HEK293 (cell line): Measurements from ENCODE around the gene KIF9.

ENCODE experiments used
- CTCF ChIA-PET: fragments of 350-600 bp; formaldehyde crosslinking; extraction: SDS; loops from one replicate; lab custom pipeline; 2021; ENCODE audit warnings: antibody characterized with exemption; lab: Yijun Ruan, JAX
- POLR2A ChIA-PET: fragments of 300-600 bp; formaldehyde crosslinking; extraction: SDS; loops from one replicate; lab custom pipeline; 2020; ENCODE audit warnings: antibody characterized with exemption, inconsistent platforms; lab: Yijun Ruan, JAX
- H3K27ac ChIP-seq: fragments of 200-500 bp; sonication (Bioruptor generic); 2 replicates; pipeline ENCODE4 v1.5.1; 2014; ENCODE audit warnings: low read depth, low read length, control low read depth, inconsistent platforms; ENCODE audit errors: extremely low read depth
- H3K36me3 ChIP-seq, 2 experiments: fragments of 200-500 bp in 1 of 2; sonication (Bioruptor generic) in 1 of 2; 1 replicate in 1 of 2; 2 replicates in 1 of 2; pipeline ENCODE4 v1.5.1; 2014 to 2017; ENCODE audit warnings: inconsistent platforms in 2 of 2, low read length in 2 of 2; ENCODE audit not compliant: control insufficient read depth in 2 of 2, insufficient read depth in 1 of 2
- H3K4me1 ChIP-seq: fragments of 200-500 bp; sonication (Bioruptor generic); 2 replicates; pipeline ENCODE4 v1.5.1; 2014; ENCODE audit warnings: mild to moderate bottlenecking, low read length, inconsistent platforms; ENCODE audit not compliant: control insufficient read depth, insufficient read depth
- H3K4me3 ChIP-seq: 2 replicates; pipeline ENCODE4 v1.5.1; 2011; ENCODE audit warnings: low read depth, mild to moderate bottlenecking, control low read depth, low read length, moderate library complexity
- H3K9me3 ChIP-seq: fragments of 200-500 bp; sonication (Bioruptor generic); 2 replicates; pipeline ENCODE4 v1.5.1; 2014; ENCODE audit warnings: low read depth, low read length, inconsistent platforms; ENCODE audit not compliant: control insufficient read depth, insufficient read depth
- BCL11B ChIP-seq: fragments of 450-650 bp; formaldehyde crosslinking; IDR thresholded peaks from 2 replicates; pipeline ENCODE4 v1.5.1; 2016; ENCODE audit warnings: low read depth, missing biosample characterization, missing genetic modification characterization
- MZF1 ChIP-seq: fragments of 450-650 bp; formaldehyde crosslinking; IDR thresholded peaks from 2 replicates; pipeline ENCODE4 v1.5.1; 2017; ENCODE audit warnings: missing biosample characterization, missing genetic modification characterization, borderline replicate concordance
- PBX3 ChIP-seq: sonication (generic); formaldehyde crosslinking; IDR thresholded peaks from 2 replicates; pipeline ENCODE4 v1.8.1; 2022; ENCODE audit warnings: mild to moderate bottlenecking, moderate library complexity, missing genetic modification reagents
- ZNF133 ChIP-seq: fragments of 450-650 bp; formaldehyde crosslinking; IDR thresholded peaks from 2 replicates; pipeline ENCODE4 v1.5.1; 2016; ENCODE audit warnings: missing biosample characterization, missing genetic modification characterization
- ZNF2 ChIP-seq: fragments of 450-650 bp; formaldehyde crosslinking; IDR thresholded peaks from 2 replicates; pipeline ENCODE4 v1.5.1; 2016; ENCODE audit warnings: missing biosample characterization, missing genetic modification characterization
- ZNF280D ChIP-seq: fragments of 450-650 bp; formaldehyde crosslinking; IDR thresholded peaks from 2 replicates; pipeline ENCODE4 v1.5.1; 2016; ENCODE audit warnings: missing biosample characterization, missing genetic modification characterization
- ZNF639 ChIP-seq: fragments of 450-650 bp; formaldehyde crosslinking; IDR thresholded peaks from 2 replicates; pipeline ENCODE4 v1.5.1; 2016; ENCODE audit warnings: missing biosample characterization, missing genetic modification characterization
- TF ChIP-seq, protein P1 (sequence below): fragments of 450-650 bp; formaldehyde crosslinking; IDR thresholded peaks from 2 replicates; pipeline ENCODE4 v1.5.1; 2017; ENCODE audit warnings: missing biosample characterization, missing genetic modification characterization
- TF ChIP-seq, protein P2 (sequence below): fragments of 450-650 bp; formaldehyde crosslinking; IDR thresholded peaks from 2 replicates; pipeline ENCODE4 v1.5.1; 2016; ENCODE audit warnings: missing biosample characterization, missing genetic modification characterization
- TF ChIP-seq, protein P3 (sequence below): IDR thresholded peaks from 2 replicates; pipeline ENCODE4 v1.6.1; 2011; ENCODE audit warnings: mild to moderate bottlenecking, low read depth, low read length, borderline replicate concordance
- TF ChIP-seq, protein P4 (sequence below): fragments of 450-650 bp; formaldehyde crosslinking; conservative IDR thresholded peaks from 2 replicates; pipeline ENCODE4 v1.5.1; 2016; ENCODE audit warnings: low read depth, missing biosample characterization, missing genetic modification characterization
- TF ChIP-seq, protein P5 (sequence below): fragments of 450-650 bp; formaldehyde crosslinking; IDR thresholded peaks from 2 replicates; pipeline ENCODE4 v1.5.1; 2016; ENCODE audit warnings: missing biosample characterization, missing genetic modification characterization

The KIF9 gene

DNA sequence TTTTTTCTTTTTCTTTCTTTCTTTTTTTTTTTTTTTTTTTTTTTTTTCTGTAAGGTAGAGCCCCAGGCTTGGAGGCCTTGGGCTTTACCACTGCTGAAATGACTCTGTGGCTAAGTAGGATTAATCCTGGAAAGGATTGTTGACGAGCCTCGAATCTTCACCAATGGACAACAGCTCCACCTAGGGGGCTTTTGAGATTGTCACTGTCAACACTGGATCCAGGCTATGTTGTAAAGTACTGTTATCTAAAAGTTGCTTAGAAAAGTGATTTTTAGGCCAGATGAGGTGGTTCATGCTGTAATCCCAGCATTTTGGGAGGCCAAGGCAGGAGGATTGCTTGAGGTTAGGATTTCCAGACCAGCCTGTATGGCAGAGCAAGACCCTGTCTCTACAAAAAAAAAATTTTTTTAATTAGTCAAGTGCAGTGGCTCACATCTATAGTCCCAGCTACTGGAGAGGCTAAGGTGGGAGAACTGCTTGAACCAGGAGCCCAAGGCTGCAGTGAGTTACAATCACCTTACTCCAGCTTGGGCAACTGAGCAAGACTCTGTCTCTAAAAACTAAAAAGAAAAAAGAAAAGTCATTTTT, 41.8 kb upstream of the KIF9 start (continued):
- TF ChIP-seq ZNF639 (tag by site-specific recombination) (no peak), PBX3 (CRISPR knock-in tag) (no peak), ZNF2 (tag by site-specific recombination) (peak; percentile 69), BCL11B (tag by site-specific recombination) (no peak), ZNF133 (tag by site-specific recombination) (no peak), MZF1 (tag by site-specific recombination) (no peak), ZNF280D (tag by site-specific recombination) (no peak)
- TF ChIP-seq, protein P1, sequence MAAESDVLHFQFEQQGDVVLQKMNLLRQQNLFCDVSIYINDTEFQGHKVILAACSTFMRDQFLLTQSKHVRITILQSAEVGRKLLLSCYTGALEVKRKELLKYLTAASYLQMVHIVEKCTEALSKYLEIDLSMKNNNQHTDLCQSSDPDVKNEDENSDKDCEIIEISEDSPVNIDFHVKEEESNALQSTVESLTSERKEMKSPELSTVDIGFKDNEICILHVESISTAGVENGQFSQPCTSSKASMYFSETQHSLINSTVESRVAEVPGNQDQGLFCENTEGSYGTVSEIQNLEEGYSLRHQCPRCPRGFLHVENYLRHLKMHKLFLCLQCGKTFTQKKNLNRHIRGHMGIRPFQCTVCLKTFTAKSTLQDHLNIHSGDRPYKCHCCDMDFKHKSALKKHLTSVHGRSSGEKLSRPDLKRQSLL, result no peak
- TF ChIP-seq, protein P2, sequence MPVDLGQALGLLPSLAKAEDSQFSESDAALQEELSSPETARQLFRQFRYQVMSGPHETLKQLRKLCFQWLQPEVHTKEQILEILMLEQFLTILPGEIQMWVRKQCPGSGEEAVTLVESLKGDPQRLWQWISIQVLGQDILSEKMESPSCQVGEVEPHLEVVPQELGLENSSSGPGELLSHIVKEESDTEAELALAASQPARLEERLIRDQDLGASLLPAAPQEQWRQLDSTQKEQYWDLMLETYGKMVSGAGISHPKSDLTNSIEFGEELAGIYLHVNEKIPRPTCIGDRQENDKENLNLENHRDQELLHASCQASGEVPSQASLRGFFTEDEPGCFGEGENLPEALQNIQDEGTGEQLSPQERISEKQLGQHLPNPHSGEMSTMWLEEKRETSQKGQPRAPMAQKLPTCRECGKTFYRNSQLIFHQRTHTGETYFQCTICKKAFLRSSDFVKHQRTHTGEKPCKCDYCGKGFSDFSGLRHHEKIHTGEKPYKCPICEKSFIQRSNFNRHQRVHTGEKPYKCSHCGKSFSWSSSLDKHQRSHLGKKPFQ (tag by site-specific recombination), result no peak
- TF ChIP-seq, protein P3, sequence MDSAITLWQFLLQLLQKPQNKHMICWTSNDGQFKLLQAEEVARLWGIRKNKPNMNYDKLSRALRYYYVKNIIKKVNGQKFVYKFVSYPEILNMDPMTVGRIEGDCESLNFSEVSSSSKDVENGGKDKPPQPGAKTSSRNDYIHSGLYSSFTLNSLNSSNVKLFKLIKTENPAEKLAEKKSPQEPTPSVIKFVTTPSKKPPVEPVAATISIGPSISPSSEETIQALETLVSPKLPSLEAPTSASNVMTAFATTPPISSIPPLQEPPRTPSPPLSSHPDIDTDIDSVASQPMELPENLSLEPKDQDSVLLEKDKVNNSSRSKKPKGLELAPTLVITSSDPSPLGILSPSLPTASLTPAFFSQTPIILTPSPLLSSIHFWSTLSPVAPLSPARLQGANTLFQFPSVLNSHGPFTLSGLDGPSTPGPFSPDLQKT, result no peak

DNA sequence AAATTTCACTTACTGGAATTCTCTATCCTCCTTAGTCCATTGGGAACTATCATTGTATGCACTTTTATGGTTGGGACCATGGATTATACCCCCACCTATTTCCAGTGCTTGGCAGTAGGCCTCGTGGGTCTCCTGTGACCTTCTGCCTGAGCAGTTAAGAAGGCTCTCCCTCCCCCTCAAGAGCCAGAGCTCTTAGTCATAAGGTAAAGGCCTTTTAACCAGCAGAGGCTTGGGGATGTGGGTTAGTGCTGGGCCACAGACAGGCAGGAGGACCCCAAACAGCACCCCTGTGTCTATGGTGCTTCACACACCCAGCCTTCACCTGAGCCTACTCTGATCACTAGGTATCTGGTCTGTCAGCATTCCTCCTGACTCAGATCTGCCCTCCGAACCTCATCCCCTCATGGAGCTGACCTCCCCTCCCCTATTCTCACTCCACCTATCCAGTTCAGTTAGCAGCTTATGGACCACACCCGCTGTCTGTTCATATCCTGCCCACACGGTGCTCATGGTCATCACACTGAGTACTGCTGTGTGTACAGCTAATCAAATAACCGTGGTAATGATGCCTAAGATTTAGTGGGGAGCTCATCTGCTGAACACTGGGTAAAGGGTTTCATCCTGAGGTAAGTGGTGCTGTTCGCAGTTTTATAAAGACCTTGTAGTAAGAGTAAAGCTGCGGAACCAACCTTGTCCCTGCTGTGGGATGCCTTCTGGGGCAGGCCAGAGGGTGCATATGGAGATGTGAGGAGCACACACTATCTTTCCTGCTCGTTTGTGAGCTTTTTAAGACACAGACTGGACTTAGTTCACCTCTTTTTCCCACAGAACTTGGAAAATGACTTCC, 41.1 kb upstream of the KIF9 start:
- Histone ChIP-seq H3K4me3 (no peak overlapping the region), H3K4me1 (no peaks in the 10 kb centered on the region), H3K27ac (no peak overlapping the region), H3K36me3 (peaks cover 0 to 67% of the 10 kb centered on the region in 2 experiments; a peak in 2 of 3 replicates), H3K9me3 (no peaks in the 10 kb centered on the region)
- POLR2A ChIA-PET, result no interaction called here
- TF ChIP-seq, protein P4, sequence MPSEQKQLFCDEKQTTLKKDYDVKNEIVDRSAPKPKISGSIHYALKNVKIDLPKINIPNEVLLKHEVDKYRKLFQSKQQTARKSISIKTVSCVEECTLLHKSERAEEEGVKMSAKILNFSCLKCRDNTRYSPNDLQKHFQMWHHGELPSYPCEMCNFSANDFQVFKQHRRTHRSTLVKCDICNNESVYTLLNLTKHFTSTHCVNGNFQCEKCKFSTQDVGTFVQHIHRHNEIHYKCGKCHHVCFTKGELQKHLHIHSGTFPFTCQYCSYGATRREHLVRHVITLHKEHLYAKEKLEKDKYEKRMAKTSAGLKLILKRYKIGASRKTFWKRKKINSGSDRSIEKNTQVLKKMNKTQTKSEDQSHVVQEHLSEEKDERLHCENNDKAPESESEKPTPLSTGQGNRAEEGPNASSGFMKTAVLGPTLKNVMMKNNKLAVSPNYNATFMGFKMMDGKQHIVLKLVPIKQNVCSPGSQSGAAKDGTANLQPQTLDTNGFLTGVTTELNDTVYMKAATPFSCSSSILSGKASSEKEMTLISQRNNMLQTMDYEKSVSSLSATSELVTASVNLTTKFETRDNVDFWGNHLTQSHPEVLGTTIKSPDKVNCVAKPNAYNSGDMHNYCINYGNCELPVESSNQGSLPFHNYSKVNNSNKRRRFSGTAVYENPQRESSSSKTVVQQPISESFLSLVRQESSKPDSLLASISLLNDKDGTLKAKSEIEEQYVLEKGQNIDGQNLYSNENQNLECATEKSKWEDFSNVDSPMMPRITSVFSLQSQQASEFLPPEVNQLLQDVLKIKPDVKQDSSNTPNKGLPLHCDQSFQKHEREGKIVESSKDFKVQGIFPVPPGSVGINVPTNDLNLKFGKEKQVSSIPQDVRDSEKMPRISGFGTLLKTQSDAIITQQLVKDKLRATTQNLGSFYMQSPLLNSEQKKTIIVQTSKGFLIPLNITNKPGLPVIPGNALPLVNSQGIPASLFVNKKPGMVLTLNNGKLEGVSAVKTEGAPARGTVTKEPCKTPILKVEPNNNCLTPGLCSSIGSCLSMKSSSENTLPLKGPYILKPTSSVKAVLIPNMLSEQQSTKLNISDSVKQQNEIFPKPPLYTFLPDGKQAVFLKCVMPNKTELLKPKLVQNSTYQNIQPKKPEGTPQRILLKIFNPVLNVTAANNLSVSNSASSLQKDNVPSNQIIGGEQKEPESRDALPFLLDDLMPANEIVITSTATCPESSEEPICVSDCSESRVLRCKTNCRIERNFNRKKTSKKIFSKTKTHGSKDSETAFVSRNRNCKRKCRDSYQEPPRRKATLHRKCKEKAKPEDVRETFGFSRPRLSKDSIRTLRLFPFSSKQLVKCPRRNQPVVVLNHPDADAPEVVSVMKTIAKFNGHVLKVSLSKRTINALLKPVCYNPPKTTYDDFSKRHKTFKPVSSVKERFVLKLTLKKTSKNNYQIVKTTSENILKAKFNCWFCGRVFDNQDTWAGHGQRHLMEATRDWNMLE (tag by site-specific recombination), result no peak
- TF ChIP-seq, protein P5, sequence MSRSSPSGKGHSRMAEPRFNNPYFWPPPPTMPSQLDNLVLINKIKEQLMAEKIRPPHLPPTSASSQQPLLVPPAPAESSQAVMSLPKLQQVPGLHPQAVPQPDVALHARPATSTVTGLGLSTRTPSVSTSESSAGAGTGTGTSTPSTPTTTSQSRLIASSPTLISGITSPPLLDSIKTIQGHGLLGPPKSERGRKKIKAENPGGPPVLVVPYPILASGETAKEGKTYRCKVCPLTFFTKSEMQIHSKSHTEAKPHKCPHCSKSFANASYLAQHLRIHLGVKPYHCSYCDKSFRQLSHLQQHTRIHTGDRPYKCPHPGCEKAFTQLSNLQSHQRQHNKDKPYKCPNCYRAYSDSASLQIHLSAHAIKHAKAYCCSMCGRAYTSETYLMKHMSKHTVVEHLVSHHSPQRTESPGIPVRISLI (tag by site-specific recombination), result 0 out of 2 replicates have a peak, but pooled peaks have one; percentile 27
- CTCF ChIA-PET, result interaction anchor here (0.6 to 3.4 kb wide), 17 partner anchors 9 to 1235 kb away, joined by 3 to 27 read pairs (median 4); no protein-coding TSS in a partner anchor
